Gastroesophageal sphincter (tissue), 3 donors: ENCODE measurements around the gene EPHA10.

Experiments
- EP300 ChIP-seq: sonication (generic); formaldehyde crosslinking; IDR thresholded peaks from one replicate; pipeline ENCODE4 v1.6.1; 2017; ENCODE audit warnings: antibody characterized with exemption, mild to moderate bottlenecking
- POLR2A ChIP-seq, 2 donors: fragments of 450-650 bp; IDR thresholded peaks; one replicate each; pipeline ENCODE4 v1.6.1; 2017; ENCODE audit warnings: antibody characterized with exemption in 2 of 2, mild to moderate bottlenecking in 2 of 2, moderate library complexity in 1 of 2
- POLR2AphosphoS5 ChIP-seq: sonication (generic); formaldehyde crosslinking; IDR thresholded peaks from one replicate; pipeline ENCODE4 v1.6.1; 2017; ENCODE audit warnings: antibody characterized with exemption
- TF ChIP-seq, protein P1 (sequence below), 4 experiments: fragments of 200-600 bp in 2 of 4; fragments of 450-650 bp in 2 of 4; sonication (generic) in 1 of 4; IDR thresholded peaks; one replicate each; pipeline ENCODE4 v1.5.1; 2017 to 2019; ENCODE audit warnings: antibody characterized with exemption in 4 of 4, mild to moderate bottlenecking in 2 of 4, moderate library complexity in 2 of 4

GRCh38 chr1:37718901-37719571, 45.9 kb downstream of the EPHA10 start:
- TF ChIP-seq, protein P1, sequence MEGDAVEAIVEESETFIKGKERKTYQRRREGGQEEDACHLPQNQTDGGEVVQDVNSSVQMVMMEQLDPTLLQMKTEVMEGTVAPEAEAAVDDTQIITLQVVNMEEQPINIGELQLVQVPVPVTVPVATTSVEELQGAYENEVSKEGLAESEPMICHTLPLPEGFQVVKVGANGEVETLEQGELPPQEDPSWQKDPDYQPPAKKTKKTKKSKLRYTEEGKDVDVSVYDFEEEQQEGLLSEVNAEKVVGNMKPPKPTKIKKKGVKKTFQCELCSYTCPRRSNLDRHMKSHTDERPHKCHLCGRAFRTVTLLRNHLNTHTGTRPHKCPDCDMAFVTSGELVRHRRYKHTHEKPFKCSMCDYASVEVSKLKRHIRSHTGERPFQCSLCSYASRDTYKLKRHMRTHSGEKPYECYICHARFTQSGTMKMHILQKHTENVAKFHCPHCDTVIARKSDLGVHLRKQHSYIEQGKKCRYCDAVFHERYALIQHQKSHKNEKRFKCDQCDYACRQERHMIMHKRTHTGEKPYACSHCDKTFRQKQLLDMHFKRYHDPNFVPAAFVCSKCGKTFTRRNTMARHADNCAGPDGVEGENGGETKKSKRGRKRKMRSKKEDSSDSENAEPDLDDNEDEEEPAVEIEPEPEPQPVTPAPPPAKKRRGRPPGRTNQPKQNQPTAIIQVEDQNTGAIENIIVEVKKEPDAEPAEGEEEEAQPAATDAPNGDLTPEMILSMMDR (IDR thresholded peaks at IDR 0.05), result no peak
- TF ChIP-seq POLR2A (IDR thresholded peaks at IDR 0.05) (no peak), EP300 (no peak), POLR2AphosphoS5 (no peak)
